HG03139 (cell line): Measurements from ENCODE around the gene TXNRD2.
"Not testable (repeated sequence)": the region's sequence is repeated elsewhere in the genome, so short reads cannot be mapped to it uniquely, and the experiment has no call there.

Source experiments
- ATAC-seq: cut with Tn5 transposase; IDR thresholded peaks from one replicate; pipeline ENCODE4 v1.9.1; 2021; ENCODE audit not compliant: unreplicated experiment

TXNRD2 gene

GRCh38 chr22:19955241-19956128 lies 13.9 kb upstream of the TXNRD2 start:
- no peak for ATAC-seq

- ATAC-seq: no peak
These were observed 9.7 kb upstream of the TXNRD2 start for GRCh38 chr22:19951346-19951745.

GRCh38 chr22:19948057-19948760 lies 6.6 kb upstream of the TXNRD2 start:
- ATAC-seq: no peak

GRCh38 chr22:19943082-19944026 lies 1.7 kb upstream of the TXNRD2 start:
- no peak for ATAC-seq

- ATAC-seq: no peak
These were observed 801 bp upstream of the TXNRD2 start for GRCh38 chr22:19942157-19943081.

- no peak for ATAC-seq
These were observed 868 bp downstream of the TXNRD2 start for GRCh38 chr22:19940536-19941364.

GRCh38 chr22:19937616-19938473 lies 3.8 kb downstream of the TXNRD2 start:
- no peak for ATAC-seq

GRCh38 chr22:19936513-19936912 lies 5.1 kb downstream of the TXNRD2 start:
- no peak for ATAC-seq

GRCh38 chr22:19935123-19935718 lies 6.4 kb downstream of the TXNRD2 start:
- ATAC-seq: not testable (repeated sequence)

GRCh38 chr22:19933341-19934241 lies 8.0 kb downstream of the TXNRD2 start:
- no peak for ATAC-seq

GRCh38 chr22:19932367-19933206 lies 9.0 kb downstream of the TXNRD2 start:
- ATAC-seq: no peak

- ATAC-seq: no peak
These were observed 10.1 kb downstream of the TXNRD2 start for GRCh38 chr22:19931514-19931913.

- no peak for ATAC-seq
These were observed 10.8 kb downstream of the TXNRD2 start for GRCh38 chr22:19930551-19931486.

- ATAC-seq: no peak
These were observed 11.8 kb downstream of the TXNRD2 start for GRCh38 chr22:19929586-19930550.
